ENCODE measurements around the gene OR52E2.

DNA sequence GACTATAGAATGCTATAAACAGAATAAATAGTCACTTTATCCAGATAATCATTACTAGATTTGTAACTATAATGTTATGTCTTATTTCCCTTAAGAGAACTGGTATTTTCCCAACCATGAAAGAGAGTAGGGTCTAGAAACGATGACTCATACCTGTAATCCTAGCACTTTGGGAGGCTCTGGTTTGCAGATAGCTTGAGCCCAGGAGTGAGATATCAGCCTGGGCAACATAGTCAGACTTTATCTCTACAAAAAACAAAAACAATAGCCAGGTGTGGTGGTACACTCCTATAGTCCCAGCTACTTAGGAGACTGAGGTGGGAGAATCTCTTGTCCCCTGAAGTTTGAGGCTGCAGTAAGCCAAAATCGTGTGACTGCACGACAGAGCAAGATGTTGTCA, 47.9 kb upstream of the OR52E2 start:
- TF ChIP-seq MAX (IDR thresholded peaks at IDR 0.05; ENCODE audit: low read depth) (no peak), POLR2AphosphoS5 (IDR thresholded peaks at IDR 0.05; ENCODE audit: low read depth, low read length) (no peak), SIN3A (IDR thresholded peaks at IDR 0.05; ENCODE audit: borderline replicate concordance, low read depth, low read length) (no peak), TEAD4 (IDR thresholded peaks at IDR 0.05; ENCODE audit: borderline replicate concordance, insufficient read depth) (no peak)
